ENCODE measurements around the gene STAG1.
"Not testable (repeated sequence)": the region's sequence is repeated elsewhere in the genome, so short reads cannot be mapped to it uniquely, and the experiment has no call there.

STAG1 gene

GRCh38 chr3:136576279-136577009, 175.7 kb downstream of the STAG1 start:
- no peak for DNase-seq

- peak in 1 of 2 experiments; percentile 5 for DNase-seq
Observed at GRCh38 chr3:136567599-136568188, 184.5 kb downstream of the STAG1 start.

GRCh38 chr3:136564962-136565361, 187.2 kb downstream of the STAG1 start:
- DNase-seq, result not testable (repeated sequence)

GRCh38 chr3:136562026-136562425, 190.2 kb downstream of the STAG1 start:
- no peak for DNase-seq

- no peak for DNase-seq
Observed at GRCh38 chr3:136559896-136560295, 192.3 kb downstream of the STAG1 start.

GRCh38 chr3:136549461-136549860, 202.7 kb downstream of the STAG1 start:
- not testable (repeated sequence) for DNase-seq

- peak in 1 of 2 experiments; percentile 20 for DNase-seq
Observed at GRCh38 chr3:136547293-136547692, 204.9 kb downstream of the STAG1 start.

- no peak for DNase-seq
Observed at GRCh38 chr3:136546720-136547119, 205.5 kb downstream of the STAG1 start.

- no peak for DNase-seq
Observed at GRCh38 chr3:136545664-136546268, 206.4 kb downstream of the STAG1 start.

GRCh38 chr3:136544532-136544931, 207.6 kb downstream of the STAG1 start:
- DNase-seq, result no peak

- DNase-seq, result no peak
Observed at GRCh38 chr3:136543385-136543784, 208.8 kb downstream of the STAG1 start.

- DNase-seq, result no peak
Observed at GRCh38 chr3:136535906-136536305, 216.3 kb downstream of the STAG1 start.

- no peak for DNase-seq
Observed at GRCh38 chr3:136532766-136533165, 219.4 kb downstream of the STAG1 start.

- no peak for DNase-seq
Observed at GRCh38 chr3:136518102-136518501, 234.1 kb downstream of the STAG1 start.

- no peak for DNase-seq
Observed at GRCh38 chr3:136516656-136517055, 235.5 kb downstream of the STAG1 start.

GRCh38 chr3:136516095-136516494, 236.1 kb downstream of the STAG1 start:
- DNase-seq, result no peak

GRCh38 chr3:136514533-136514932, 237.6 kb downstream of the STAG1 start:
- not testable (repeated sequence) for DNase-seq

- no peak for DNase-seq
Observed at GRCh38 chr3:136513367-136513766, 238.8 kb downstream of the STAG1 start.

- no peak for DNase-seq
Observed at GRCh38 chr3:136512381-136512780, 239.8 kb downstream of the STAG1 start.

GRCh38 chr3:136505676-136506075, 246.5 kb downstream of the STAG1 start:
- DNase-seq, result no peak

- DNase-seq, result no peak
Observed at GRCh38 chr3:136503056-136503455, 249.1 kb downstream of the STAG1 start.

GRCh38 chr3:136498919-136499447, 253.2 kb downstream of the STAG1 start:
- DNase-seq, result peak; percentile 55 to 65

- DNase-seq, result no peak
Observed at GRCh38 chr3:136495213-136495612, 257.0 kb downstream of the STAG1 start.

All from NCI-H526 (cell line).